ENCODE measurements around the gene MYL4. TPM values are rescaled to one million over a fixed set of nuclear protein-coding genes. Genes with fewer than 3 reads are reported as not detected.

The MYL4 gene
- polyA plus RNA-seq, 1 of the 3 experiments (the other 2 are of a cell fraction) = not detected

DNA sequence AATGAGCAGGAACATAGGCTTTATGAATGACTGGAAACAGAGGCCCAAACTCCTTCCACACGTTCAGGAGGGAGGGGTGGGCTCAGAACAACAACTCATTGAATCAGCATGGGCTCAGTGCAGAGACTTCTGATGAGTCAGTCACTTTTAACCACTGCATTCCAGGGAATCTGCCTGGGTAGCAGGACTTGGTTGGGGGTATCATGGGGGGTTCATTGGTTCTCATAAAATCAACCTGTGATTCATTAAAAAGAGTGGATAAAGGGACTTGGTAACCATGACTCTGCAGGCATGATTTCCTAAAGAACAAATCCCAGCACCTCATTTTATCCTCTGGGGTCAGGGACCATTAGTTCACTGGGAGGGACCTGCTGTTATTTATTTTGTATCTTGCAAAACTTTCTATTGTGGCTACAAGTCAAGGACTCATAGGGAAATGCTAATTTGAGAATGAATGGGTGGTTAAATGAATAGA is 58.2 kb downstream of the MYL4 start:
- Histone ChIP-seq H3K4me1 (ENCODE audit: control insufficient read depth in 1 of 2, insufficient read depth in 2 of 2, low read depth in 1 of 2, low read length in 1 of 2) (peaks cover 0 to 22% of the 10 kb centered on the region in 2 experiments; a peak in 2 of 4 replicates), H3K27me3 (ENCODE audit: insufficient read depth) (no peaks in the 10 kb centered on the region), H2AFZ (ENCODE audit: low read depth) (no peak overlapping the region), H3K4me2 (peak overlapping the region; percentile 5; the same call in 1 of the 2 replicates), H3K79me2 (ENCODE audit: insufficient read depth) (no peaks in the 10 kb centered on the region), H3K36me3 (replicated peaks in 1 of 2; ENCODE audit: control insufficient read depth in 1 of 2, insufficient read depth in 2 of 2, low read length in 1 of 2) (no peaks in the 10 kb centered on the region), H3F3A (replicated peaks; ENCODE audit: insufficient read depth) (peaks cover 31% of the 10 kb centered on the region), H3K9me3 (no peaks in the 10 kb centered on the region), H4K20me1 (ENCODE audit: insufficient read depth) (no peaks in the 10 kb centered on the region), H3K27ac (ENCODE audit: low read depth in 2 of 2, low read length in 1 of 2) (peak overlapping the region in 1 of 2 experiments; percentile 94; a peak in 2 of 4 replicates), H3K9ac (peak overlapping the region; percentile 57), H3K9me2 (no peaks in the 10 kb centered on the region), H3K4me3 (ENCODE audit: low read depth in 2 of 2, low read length in 1 of 2) (no peak overlapping the region)
- ChIA-PET POLR2A (no interaction called here), CTCF (interaction anchor here (1.0 kb wide), 1 partner anchor 48 kb away, joined by 3 read pairs; no protein-coding TSS in a partner anchor)
- no peak for DNase-seq
- WGBS (ENCODE audit: low lambda C conversion rate) = 10% methylated on average over 1 of the region's 1 CpG
- TF ChIP-seq RXRA (IDR thresholded peaks at IDR 0.05; ENCODE audit: borderline replicate concordance, low read depth) (0 out of 2 replicates have a peak, but pooled peaks have one; percentile 67), TCF12 (IDR thresholded peaks at IDR 0.05) (peak; percentile 93), RFX5 (IDR thresholded peaks at IDR 0.05; ENCODE audit: low read length) (no peak), EP300 (IDR thresholded peaks at IDR 0.05; ENCODE audit: borderline replicate concordance in 1 of 2, low read depth in 1 of 2, low read length in 1 of 2) (peak in 1 of 2 experiments; percentile 85; a peak in 1 of 4 replicates), SMC3 (IDR thresholded peaks at IDR 0.05; ENCODE audit: low read depth, low read length) (no peak), SIN3A (IDR thresholded peaks at IDR 0.05; ENCODE audit: borderline replicate concordance, low read depth, low read length) (no peak), TAF1 (IDR thresholded peaks at IDR 0.05; ENCODE audit: borderline replicate concordance, low read depth, low read length) (no peak), ELF1 (IDR thresholded peaks at IDR 0.05) (no peak), RCOR1 (IDR thresholded peaks at IDR 0.05; ENCODE audit: low read length) (no peak), EZH2phosphoT487 (IDR thresholded peaks at IDR 0.05; ENCODE audit: borderline replicate concordance, low read depth) (no peak), FOSL2 (IDR thresholded peaks at IDR 0.05; ENCODE audit: borderline replicate concordance, low read depth) (peak; percentile 96), MEF2A (IDR thresholded peaks at IDR 0.05; ENCODE audit: borderline replicate concordance, low read depth) (no peak), NRF1 (IDR thresholded peaks at IDR 0.05; ENCODE audit: low read depth, low read length) (no peak), CHD2 (IDR thresholded peaks at IDR 0.05; ENCODE audit: low read length, partially characterized antibody) (no peak), RAD21 (IDR thresholded peaks at IDR 0.05; ENCODE audit: low read length) (no peak), FOXM1 (IDR thresholded peaks at IDR 0.05; ENCODE audit: low read depth) (no peak), TEAD4 (IDR thresholded peaks at IDR 0.05; ENCODE audit: borderline replicate concordance, insufficient read depth) (peak; percentile 91), YY1 (IDR thresholded peaks at IDR 0.05; ENCODE audit: low read depth) (no peak), NFIC (IDR thresholded peaks at IDR 0.05; ENCODE audit: borderline replicate concordance) (peak; percentile 74), POLR2AphosphoS5 (IDR thresholded peaks at IDR 0.05; ENCODE audit: low read depth, low read length) (peak; percentile 69; the same call in 1 of the 2 replicates)
- TF ChIP-seq, protein P1, sequence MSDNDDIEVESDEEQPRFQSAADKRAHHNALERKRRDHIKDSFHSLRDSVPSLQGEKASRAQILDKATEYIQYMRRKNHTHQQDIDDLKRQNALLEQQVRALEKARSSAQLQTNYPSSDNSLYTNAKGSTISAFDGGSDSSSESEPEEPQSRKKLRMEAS (IDR thresholded peaks at IDR 0.05; ENCODE audit: low read depth) = peak; percentile 76
- TF ChIP-seq, protein P2, sequence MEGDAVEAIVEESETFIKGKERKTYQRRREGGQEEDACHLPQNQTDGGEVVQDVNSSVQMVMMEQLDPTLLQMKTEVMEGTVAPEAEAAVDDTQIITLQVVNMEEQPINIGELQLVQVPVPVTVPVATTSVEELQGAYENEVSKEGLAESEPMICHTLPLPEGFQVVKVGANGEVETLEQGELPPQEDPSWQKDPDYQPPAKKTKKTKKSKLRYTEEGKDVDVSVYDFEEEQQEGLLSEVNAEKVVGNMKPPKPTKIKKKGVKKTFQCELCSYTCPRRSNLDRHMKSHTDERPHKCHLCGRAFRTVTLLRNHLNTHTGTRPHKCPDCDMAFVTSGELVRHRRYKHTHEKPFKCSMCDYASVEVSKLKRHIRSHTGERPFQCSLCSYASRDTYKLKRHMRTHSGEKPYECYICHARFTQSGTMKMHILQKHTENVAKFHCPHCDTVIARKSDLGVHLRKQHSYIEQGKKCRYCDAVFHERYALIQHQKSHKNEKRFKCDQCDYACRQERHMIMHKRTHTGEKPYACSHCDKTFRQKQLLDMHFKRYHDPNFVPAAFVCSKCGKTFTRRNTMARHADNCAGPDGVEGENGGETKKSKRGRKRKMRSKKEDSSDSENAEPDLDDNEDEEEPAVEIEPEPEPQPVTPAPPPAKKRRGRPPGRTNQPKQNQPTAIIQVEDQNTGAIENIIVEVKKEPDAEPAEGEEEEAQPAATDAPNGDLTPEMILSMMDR (IDR thresholded peaks at IDR 0.05) = no peak
- TF ChIP-seq, protein P3, sequence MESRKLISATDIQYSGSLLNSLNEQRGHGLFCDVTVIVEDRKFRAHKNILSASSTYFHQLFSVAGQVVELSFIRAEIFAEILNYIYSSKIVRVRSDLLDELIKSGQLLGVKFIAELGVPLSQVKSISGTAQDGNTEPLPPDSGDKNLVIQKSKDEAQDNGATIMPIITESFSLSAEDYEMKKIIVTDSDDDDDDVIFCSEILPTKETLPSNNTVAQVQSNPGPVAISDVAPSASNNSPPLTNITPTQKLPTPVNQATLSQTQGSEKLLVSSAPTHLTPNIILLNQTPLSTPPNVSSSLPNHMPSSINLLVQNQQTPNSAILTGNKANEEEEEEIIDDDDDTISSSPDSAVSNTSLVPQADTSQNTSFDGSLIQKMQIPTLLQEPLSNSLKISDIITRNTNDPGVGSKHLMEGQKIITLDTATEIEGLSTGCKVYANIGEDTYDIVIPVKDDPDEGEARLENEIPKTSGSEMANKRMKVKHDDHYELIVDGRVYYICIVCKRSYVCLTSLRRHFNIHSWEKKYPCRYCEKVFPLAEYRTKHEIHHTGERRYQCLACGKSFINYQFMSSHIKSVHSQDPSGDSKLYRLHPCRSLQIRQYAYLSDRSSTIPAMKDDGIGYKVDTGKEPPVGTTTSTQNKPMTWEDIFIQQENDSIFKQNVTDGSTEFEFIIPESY (IDR thresholded peaks at IDR 0.05; ENCODE audit: borderline replicate concordance, low read depth) = no peak
- TF ChIP-seq, protein P4, sequence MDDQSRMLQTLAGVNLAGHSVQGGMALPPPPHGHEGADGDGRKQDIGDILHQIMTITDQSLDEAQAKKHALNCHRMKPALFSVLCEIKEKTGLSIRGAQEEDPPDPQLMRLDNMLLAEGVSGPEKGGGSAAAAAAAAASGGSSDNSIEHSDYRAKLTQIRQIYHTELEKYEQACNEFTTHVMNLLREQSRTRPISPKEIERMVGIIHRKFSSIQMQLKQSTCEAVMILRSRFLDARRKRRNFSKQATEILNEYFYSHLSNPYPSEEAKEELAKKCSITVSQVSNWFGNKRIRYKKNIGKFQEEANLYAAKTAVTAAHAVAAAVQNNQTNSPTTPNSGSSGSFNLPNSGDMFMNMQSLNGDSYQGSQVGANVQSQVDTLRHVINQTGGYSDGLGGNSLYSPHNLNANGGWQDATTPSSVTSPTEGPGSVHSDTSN (IDR thresholded peaks at IDR 0.05) = peak; percentile 66
- TF ChIP-seq, protein P5, sequence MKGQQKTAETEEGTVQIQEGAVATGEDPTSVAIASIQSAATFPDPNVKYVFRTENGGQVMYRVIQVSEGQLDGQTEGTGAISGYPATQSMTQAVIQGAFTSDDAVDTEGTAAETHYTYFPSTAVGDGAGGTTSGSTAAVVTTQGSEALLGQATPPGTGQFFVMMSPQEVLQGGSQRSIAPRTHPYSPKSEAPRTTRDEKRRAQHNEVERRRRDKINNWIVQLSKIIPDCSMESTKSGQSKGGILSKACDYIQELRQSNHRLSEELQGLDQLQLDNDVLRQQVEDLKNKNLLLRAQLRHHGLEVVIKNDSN (IDR thresholded peaks at IDR 0.05; ENCODE audit: borderline replicate concordance, low read depth) = no peak
- TF ChIP-seq, protein P6, sequence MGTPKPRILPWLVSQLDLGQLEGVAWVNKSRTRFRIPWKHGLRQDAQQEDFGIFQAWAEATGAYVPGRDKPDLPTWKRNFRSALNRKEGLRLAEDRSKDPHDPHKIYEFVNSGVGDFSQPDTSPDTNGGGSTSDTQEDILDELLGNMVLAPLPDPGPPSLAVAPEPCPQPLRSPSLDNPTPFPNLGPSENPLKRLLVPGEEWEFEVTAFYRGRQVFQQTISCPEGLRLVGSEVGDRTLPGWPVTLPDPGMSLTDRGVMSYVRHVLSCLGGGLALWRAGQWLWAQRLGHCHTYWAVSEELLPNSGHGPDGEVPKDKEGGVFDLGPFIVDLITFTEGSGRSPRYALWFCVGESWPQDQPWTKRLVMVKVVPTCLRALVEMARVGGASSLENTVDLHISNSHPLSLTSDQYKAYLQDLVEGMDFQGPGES (IDR thresholded peaks at IDR 0.05; ENCODE audit: low read depth, low read length) = no peak
- TF ChIP-seq, protein P7, sequence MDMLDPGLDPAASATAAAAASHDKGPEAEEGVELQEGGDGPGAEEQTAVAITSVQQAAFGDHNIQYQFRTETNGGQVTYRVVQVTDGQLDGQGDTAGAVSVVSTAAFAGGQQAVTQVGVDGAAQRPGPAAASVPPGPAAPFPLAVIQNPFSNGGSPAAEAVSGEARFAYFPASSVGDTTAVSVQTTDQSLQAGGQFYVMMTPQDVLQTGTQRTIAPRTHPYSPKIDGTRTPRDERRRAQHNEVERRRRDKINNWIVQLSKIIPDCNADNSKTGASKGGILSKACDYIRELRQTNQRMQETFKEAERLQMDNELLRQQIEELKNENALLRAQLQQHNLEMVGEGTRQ (IDR thresholded peaks at IDR 0.05; ENCODE audit: borderline replicate concordance, low read depth, low read length) = no peak
